ENCODE measurements around the gene TENM4. TPM values are rescaled to one million over a fixed set of nuclear protein-coding genes. Genes with fewer than 3 reads are reported as not detected.
"Not testable (repeated sequence)": the region's sequence is repeated elsewhere in the genome, so short reads cannot be mapped to it uniquely, and the experiment has no call there.

Gene TENM4
- total RNA-seq, 2 donors from 2014 or later, result 2.6 to 6.8 TPM

- 81% methylated on average over 3 of the region's 3 CpGs for WGBS
- no peaks in the 10 kb centered on the region for H3K4me1 ChIP-seq (replicated peaks)
- no peak overlapping the region for H3K27ac ChIP-seq
- no peaks in the 10 kb centered on the region for H3K27me3 ChIP-seq (replicated peaks; ENCODE audit: insufficient read depth)
- TF ChIP-seq CTCF (IDR thresholded peaks at IDR 0.05) (no peak), POLR2AphosphoS5 (IDR thresholded peaks at IDR 0.05) (no peak), POLR2A (IDR thresholded peaks at IDR 0.05) (no peak)
- H3K36me3 ChIP-seq, result no peaks in the 10 kb centered on the region
- no peaks in the 10 kb centered on the region for H3K9me3 ChIP-seq
- no peak overlapping the region for H3K4me3 ChIP-seq
- intact Hi-C loops (cut with DNase I), result no loop called here
- no peak for DNase-seq (ENCODE audit: low spot score)
These were observed 459.7 kb downstream of the TENM4 start for GRCh38 chr11:78981153-78981552.

GRCh38 chr11:78978831-78979230, 462.0 kb downstream of the TENM4 start:
- TF ChIP-seq POLR2A (IDR thresholded peaks at IDR 0.05), result no peak
- TF ChIP-seq POLR2AphosphoS5 (IDR thresholded peaks at IDR 0.05), result no peak
- TF ChIP-seq CTCF (IDR thresholded peaks at IDR 0.05), result no peak
- no peaks in the 10 kb centered on the region for H3K4me1 ChIP-seq (replicated peaks)
- DNase-seq (ENCODE audit: low spot score), result no peak
- H3K9me3 ChIP-seq, result no peaks in the 10 kb centered on the region
- intact Hi-C loops (cut with DNase I), result no loop called here
- no peak overlapping the region for H3K27ac ChIP-seq
- no peak overlapping the region for H3K4me3 ChIP-seq
- H3K27me3 ChIP-seq (replicated peaks; ENCODE audit: insufficient read depth), result no peaks in the 10 kb centered on the region
- H3K36me3 ChIP-seq, result no peaks in the 10 kb centered on the region
- WGBS, result 90% methylated on average over 2 of the region's 2 CpGs

- H3K27me3 ChIP-seq (replicated peaks; ENCODE audit: insufficient read depth); H3K4me1 ChIP-seq (replicated peaks); H3K36me3 ChIP-seq; H3K9me3 ChIP-seq; DNase-seq (ENCODE audit: low spot score); H3K4me3 ChIP-seq; intact Hi-C loops (cut with DNase I); H3K27ac ChIP-seq: not testable (repeated sequence)
- 93% methylated on average over 3 of the region's 3 CpGs for WGBS
These were observed 463.0 kb downstream of the TENM4 start for GRCh38 chr11:78977848-78978247.

- Histone ChIP-seq H3K36me3 (no peaks in the 10 kb centered on the region), H3K9me3 (no peaks in the 10 kb centered on the region), H3K4me3 (no peak overlapping the region), H3K27me3 (replicated peaks; ENCODE audit: insufficient read depth) (no peaks in the 10 kb centered on the region), H3K4me1 (replicated peaks) (no peaks in the 10 kb centered on the region), H3K27ac (no peak overlapping the region)
- TF ChIP-seq POLR2A (IDR thresholded peaks at IDR 0.05) (no peak), CTCF (IDR thresholded peaks at IDR 0.05) (no peak), POLR2AphosphoS5 (IDR thresholded peaks at IDR 0.05) (no peak)
- intact Hi-C loops (cut with DNase I), result no loop called here
- DNase-seq (ENCODE audit: low spot score), result no peak
- 93% methylated on average over 3 of the region's 3 CpGs for WGBS
These were observed 463.8 kb downstream of the TENM4 start for GRCh38 chr11:78977009-78977408.

- no peaks in the 10 kb centered on the region for H3K4me1 ChIP-seq (replicated peaks)
- intact Hi-C loops (cut with DNase I), result no loop called here
- H3K36me3 ChIP-seq, result no peaks in the 10 kb centered on the region
- TF ChIP-seq POLR2AphosphoS5 (IDR thresholded peaks at IDR 0.05) (no peak), CTCF (IDR thresholded peaks at IDR 0.05) (no peak)
- WGBS, result 85% methylated on average over 5 of the region's 5 CpGs
- H3K27ac ChIP-seq, result no peak overlapping the region
- no peaks in the 10 kb centered on the region for H3K9me3 ChIP-seq
- H3K27me3 ChIP-seq (replicated peaks; ENCODE audit: insufficient read depth), result no peaks in the 10 kb centered on the region
- no peak for DNase-seq (ENCODE audit: low spot score)
- H3K4me3 ChIP-seq, result no peak overlapping the region
These were observed 465.7 kb downstream of the TENM4 start for GRCh38 chr11:78975081-78975480.
